ENCODE measurements around the gene FBF1. TPM values are rescaled to one million over a fixed set of nuclear protein-coding genes. Genes with fewer than 3 reads are reported as not detected.
A peak's percentile ranks its signal among the peaks of the same experiment; 100 is the strongest.

FBF1 gene
- total RNA-seq, 3 donors from 2014 or later = 7.7 to 18.7 (median 17.7) TPM

GRCh38 chr17:75894049-75894733, 46.7 kb downstream of the FBF1 start:
- peak overlapping the region in 1 of 3 donors; percentile 84 for H3K4me3 ChIP-seq
- H3K27me3 ChIP-seq = no peaks in the 10 kb centered on the region
- peaks cover 0 to 16% of the 10 kb centered on the region in 2 donors for H3K4me1 ChIP-seq
- H3K36me3 ChIP-seq = no peaks in the 10 kb centered on the region
- intact Hi-C loops (cut with DNase I; ENCODE audit: low total_unique reads) = no loop called here
- peak overlapping the region; percentile 90 to 92 for H3K27ac ChIP-seq
- H3K9me3 ChIP-seq = no peaks in the 10 kb centered on the region
- DNase-seq (ENCODE audit: low spot score in 2 of 2) = no peak
- no peak for TF ChIP-seq POLR2A (IDR thresholded peaks at IDR 0.05)
- no peak for TF ChIP-seq POLR2AphosphoS5 (IDR thresholded peaks at IDR 0.05)
- TF ChIP-seq CTCF (IDR thresholded peaks at IDR 0.05) = no peak

GRCh38 chr17:75893305-75894048, 47.4 kb downstream of the FBF1 start:
- TF ChIP-seq POLR2A (IDR thresholded peaks at IDR 0.05) = no peak
- TF ChIP-seq POLR2AphosphoS5 (IDR thresholded peaks at IDR 0.05) = no peak
- TF ChIP-seq CTCF (IDR thresholded peaks at IDR 0.05) = no peak
- Histone ChIP-seq H3K36me3 (no peaks in the 10 kb centered on the region), H3K4me1 (peaks cover 0 to 16% of the 10 kb centered on the region in 2 donors), H3K27me3 (no peaks in the 10 kb centered on the region), H3K4me3 (no peak overlapping the region), H3K27ac (peak overlapping the region in 1 of 2 donors; percentile 92), H3K9me3 (no peaks in the 10 kb centered on the region)
- intact Hi-C loops (cut with DNase I; ENCODE audit: low total_unique reads) = no loop called here
- DNase-seq (ENCODE audit: low spot score in 2 of 2) = no peak

- no peaks in the 10 kb centered on the region for H3K9me3 ChIP-seq
- no peak overlapping the region for H3K27ac ChIP-seq
- no peaks in the 10 kb centered on the region for H3K36me3 ChIP-seq
- no peak for DNase-seq (ENCODE audit: low spot score in 2 of 2)
- TF ChIP-seq CTCF (IDR thresholded peaks at IDR 0.05) (no peak), POLR2AphosphoS5 (IDR thresholded peaks at IDR 0.05) (no peak), POLR2A (IDR thresholded peaks at IDR 0.05) (no peak)
- H3K4me1 ChIP-seq = peaks cover 0 to 16% of the 10 kb centered on the region in 2 donors
- H3K27me3 ChIP-seq = no peaks in the 10 kb centered on the region
- H3K4me3 ChIP-seq = no peak overlapping the region
- intact Hi-C loops (cut with DNase I; ENCODE audit: low total_unique reads) = no loop called here
These were observed 48.2 kb downstream of the FBF1 start for GRCh38 chr17:75892556-75893224.

GRCh38 chr17:75891605-75892555, 49.0 kb downstream of the FBF1 start:
- intact Hi-C loops (cut with DNase I; ENCODE audit: low total_unique reads) = no loop called here
- no peak for TF ChIP-seq CTCF (IDR thresholded peaks at IDR 0.05)
- TF ChIP-seq POLR2AphosphoS5 (IDR thresholded peaks at IDR 0.05) = no peak
- no peak for TF ChIP-seq POLR2A (IDR thresholded peaks at IDR 0.05)
- H3K27me3 ChIP-seq = no peaks in the 10 kb centered on the region
- no peak overlapping the region for H3K27ac ChIP-seq
- DNase-seq (ENCODE audit: low spot score in 2 of 2) = no peak
- no peaks in the 10 kb centered on the region for H3K9me3 ChIP-seq
- peaks cover 0 to 16% of the 10 kb centered on the region in 2 donors for H3K4me1 ChIP-seq
- no peaks in the 10 kb centered on the region for H3K36me3 ChIP-seq
- H3K4me3 ChIP-seq = no peak overlapping the region

Data from breast epithelium (tissue), 4 donors.